Cardiac fibroblast (primary cell): Measurements from ENCODE around the gene FCHO2.

Experiments used
- DNase-seq, 2 donors: peaks; one replicate each; pipeline versions ENCODE4 v3.0.0 to v3.0.0-alpha.2; 2010; ENCODE audit warnings: low read depth in 2 of 2
- H3K4me3 ChIP-seq, 2 donors: replicated peaks in 1 of 2; 1 replicate in 1 of 2; 2 replicates in 1 of 2; pipeline ENCODE4 v1.5.1; 2011; ENCODE audit warnings: low read depth in 2 of 2, low read length in 2 of 2, mild to moderate bottlenecking in 2 of 2, moderate library complexity in 1 of 2
- TF ChIP-seq, protein P1 (sequence below): IDR thresholded peaks from one replicate; pipeline ENCODE4 v1.5.1; 2011; ENCODE audit warnings: low read depth, mild to moderate bottlenecking, low read length, inconsistent platforms

The FCHO2 gene

DNA sequence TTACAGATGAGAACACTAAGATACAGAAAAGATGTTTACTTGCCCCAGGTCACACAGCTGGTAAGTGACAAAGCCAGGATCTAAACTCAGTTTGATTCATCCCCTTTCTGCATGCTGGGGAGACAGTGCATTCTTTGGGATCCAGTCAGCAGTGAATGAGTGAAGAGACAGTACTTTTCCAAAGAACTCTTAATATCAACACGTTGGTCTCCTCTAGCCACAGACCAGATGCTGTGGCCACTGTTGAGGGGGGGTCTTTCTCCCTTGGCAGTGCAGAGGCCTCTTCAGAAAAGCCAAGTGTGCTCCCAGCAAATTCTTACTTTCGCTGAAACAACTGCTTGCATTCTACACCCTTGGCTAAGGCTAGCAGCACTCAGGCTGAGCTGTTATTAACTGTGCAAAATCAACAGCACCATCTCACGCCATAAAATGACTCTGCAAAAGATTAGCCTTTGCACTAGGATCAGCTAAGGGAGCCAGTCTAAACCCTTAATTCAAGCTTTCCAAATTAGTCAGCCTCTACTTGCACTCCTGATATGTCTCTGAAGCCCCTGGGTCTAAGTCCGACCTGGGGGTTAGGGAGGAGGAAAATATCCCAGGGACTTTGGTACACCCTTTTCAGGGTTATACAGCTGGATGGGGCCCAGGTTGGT is 159.7 kb downstream of the FCHO2 start:
- TF ChIP-seq, protein P1, sequence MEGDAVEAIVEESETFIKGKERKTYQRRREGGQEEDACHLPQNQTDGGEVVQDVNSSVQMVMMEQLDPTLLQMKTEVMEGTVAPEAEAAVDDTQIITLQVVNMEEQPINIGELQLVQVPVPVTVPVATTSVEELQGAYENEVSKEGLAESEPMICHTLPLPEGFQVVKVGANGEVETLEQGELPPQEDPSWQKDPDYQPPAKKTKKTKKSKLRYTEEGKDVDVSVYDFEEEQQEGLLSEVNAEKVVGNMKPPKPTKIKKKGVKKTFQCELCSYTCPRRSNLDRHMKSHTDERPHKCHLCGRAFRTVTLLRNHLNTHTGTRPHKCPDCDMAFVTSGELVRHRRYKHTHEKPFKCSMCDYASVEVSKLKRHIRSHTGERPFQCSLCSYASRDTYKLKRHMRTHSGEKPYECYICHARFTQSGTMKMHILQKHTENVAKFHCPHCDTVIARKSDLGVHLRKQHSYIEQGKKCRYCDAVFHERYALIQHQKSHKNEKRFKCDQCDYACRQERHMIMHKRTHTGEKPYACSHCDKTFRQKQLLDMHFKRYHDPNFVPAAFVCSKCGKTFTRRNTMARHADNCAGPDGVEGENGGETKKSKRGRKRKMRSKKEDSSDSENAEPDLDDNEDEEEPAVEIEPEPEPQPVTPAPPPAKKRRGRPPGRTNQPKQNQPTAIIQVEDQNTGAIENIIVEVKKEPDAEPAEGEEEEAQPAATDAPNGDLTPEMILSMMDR = no peak
- DNase-seq = peak; percentile 27 to 88
- H3K4me3 ChIP-seq = no peak overlapping the region

DNA sequence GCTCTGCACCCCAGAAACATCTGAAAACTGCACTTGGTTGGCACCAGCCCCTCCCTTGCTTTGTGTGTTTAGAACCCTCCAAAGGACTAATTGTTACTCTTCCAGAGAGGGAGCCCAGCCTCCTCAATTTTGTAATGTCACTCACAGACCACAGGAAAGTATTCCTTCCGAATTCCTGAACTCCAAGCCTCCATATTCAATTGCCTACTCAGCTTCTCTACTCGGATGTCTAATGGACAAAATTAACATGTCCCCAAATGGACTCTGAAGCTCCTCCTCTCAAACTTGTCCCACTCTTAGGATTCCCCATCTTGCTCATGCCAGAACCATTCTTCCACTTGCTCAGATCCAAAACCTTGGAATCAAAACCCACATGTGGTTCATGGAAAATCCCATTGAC is 160.7 kb downstream of the FCHO2 start:
- H3K4me3 ChIP-seq = no peak overlapping the region
- DNase-seq = no peak
- TF ChIP-seq, protein P1 = no peak

DNA sequence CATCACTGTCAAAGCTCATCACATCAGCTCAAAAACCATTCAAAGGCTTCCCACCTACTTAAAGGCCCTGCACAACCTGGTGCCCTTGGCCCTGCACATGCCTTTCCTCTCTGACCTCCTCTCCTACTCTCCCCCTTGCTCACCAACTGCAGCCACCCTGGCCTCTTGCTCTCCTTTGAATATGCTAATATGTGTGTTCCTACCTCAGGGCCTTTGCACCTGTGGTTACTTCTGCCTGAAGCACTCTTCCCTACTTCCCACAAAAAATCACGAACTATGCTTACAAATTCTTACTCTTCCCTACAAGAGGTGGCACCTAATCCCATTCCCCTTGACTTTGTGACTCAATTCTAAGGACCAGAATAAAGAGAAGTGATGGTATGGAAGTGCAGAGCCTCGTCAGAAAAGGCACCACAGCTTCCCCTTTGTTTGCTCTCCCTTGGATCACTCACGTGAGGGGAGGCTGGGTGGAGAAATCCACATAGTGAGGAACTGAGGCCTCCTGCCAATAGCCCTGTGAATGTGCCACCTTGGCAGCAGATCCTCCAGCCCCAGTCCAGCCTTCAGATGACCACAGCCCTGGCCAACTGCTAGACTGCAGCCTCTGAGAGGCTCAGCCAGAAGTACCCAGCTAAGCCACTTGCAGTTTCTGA is 161.4 kb downstream of the FCHO2 start:
- no peak for DNase-seq
- TF ChIP-seq, protein P1 = no peak
- H3K4me3 ChIP-seq = no peak overlapping the region

DNA sequence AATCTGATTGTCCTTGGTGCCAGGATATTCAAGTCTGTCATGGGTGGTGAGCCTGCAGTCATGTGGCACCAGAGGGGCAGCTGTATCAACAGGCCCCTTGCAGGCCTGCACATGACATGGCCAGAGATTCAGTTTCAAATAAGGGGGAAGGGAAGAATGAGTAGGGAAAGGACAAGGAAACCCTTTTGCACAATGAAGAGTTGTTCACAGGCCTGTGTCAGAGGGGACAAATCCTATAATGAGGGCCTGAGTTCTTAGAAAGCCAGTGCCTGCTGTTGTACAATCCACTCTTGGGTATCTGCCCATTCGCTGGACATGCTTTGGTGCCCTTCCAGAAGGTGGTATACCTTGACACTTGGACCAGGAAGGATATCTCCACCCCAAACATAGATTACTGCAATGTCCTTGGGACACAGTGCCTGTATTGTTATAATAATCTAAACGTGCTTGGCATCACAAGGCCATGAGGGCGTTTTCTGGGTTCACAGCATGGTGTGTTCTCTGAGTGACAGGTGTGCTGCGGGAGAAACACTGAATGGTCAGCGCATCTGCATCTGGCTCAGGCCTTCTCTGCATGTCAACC is 162.6 kb downstream of the FCHO2 start:
- DNase-seq = no peak
- H3K4me3 ChIP-seq = no peak overlapping the region
- TF ChIP-seq, protein P1 = no peak

DNA sequence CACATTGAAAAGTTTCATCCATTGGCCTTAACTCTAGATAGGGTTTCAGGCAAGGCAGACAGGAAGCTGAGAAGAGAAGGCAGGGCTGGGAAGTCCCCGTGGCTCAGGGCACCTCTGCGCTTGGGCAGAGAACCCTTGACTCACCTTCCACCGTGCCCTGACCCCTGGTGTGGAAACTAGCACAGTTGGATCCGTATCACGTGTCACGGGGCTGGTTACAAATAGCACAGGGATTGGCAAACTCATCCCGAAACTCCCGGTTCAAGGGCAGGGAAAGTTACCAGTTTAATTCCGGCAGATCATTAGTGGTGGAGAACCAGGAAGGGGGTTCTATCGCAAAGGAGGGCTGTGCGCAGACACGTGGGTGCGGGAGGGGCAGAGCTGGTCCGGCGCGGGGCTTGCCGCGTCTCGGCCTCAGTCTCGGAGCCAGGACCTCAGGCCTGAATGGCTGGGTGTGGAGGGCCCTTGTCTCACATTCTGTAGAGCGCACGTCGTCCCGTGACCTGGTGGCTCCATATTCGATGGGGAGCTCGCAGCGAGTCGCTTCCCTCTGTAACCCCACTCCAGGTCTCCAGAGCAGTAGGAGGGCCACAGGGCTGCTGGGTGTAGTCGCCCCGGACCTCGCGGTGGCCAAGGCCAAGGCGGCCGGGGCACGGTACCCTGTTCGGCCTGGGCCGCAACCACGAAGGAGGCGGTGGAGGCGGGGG is 163.8 kb downstream of the FCHO2 start:
- peak in 1 of 2 donors; percentile 58 for DNase-seq
- H3K4me3 ChIP-seq = peak overlapping the region in 1 of 2 donors; percentile 77

More for the DNA sequence above, 163.8 kb downstream of the FCHO2 start:
- TF ChIP-seq, protein P1 = no peak
